Cortex of kidney (tissue), 1 donor: ENCODE measurements around the gene PALLD.
"Not testable (repeated sequence)": the region's sequence is repeated elsewhere in the genome, so short reads cannot be mapped to it uniquely, and the experiment has no call there.

Experiments used
- DNase-seq: peaks from one replicate; lab custom pipeline; 2025; lab: John Stamatoyannopoulos, UW

The PALLD gene

GRCh38 chr4:168677063-168677462, 180.2 kb downstream of the PALLD start:
- DNase-seq = no peak

GRCh38 chr4:168677879-168678278, 181.0 kb downstream of the PALLD start:
- DNase-seq = no peak

- DNase-seq = no peak
These were observed 182.0 kb downstream of the PALLD start for GRCh38 chr4:168678751-168679366.

GRCh38 chr4:168679397-168679796, 182.5 kb downstream of the PALLD start:
- no peak for DNase-seq

GRCh38 chr4:168679819-168680218, 183.0 kb downstream of the PALLD start:
- DNase-seq = no peak

GRCh38 chr4:168682898-168683500, 186.1 kb downstream of the PALLD start:
- DNase-seq = no peak

GRCh38 chr4:168683595-168683994, 186.7 kb downstream of the PALLD start:
- no peak for DNase-seq

- DNase-seq = no peak
These were observed 188.4 kb downstream of the PALLD start for GRCh38 chr4:168685136-168685809.

GRCh38 chr4:168688584-168688983, 191.7 kb downstream of the PALLD start:
- no peak for DNase-seq

- no peak for DNase-seq
These were observed 192.9 kb downstream of the PALLD start for GRCh38 chr4:168689791-168690190.

GRCh38 chr4:168690199-168690598, 193.3 kb downstream of the PALLD start:
- no peak for DNase-seq

- no peak for DNase-seq
These were observed 194.9 kb downstream of the PALLD start for GRCh38 chr4:168691631-168692369.

GRCh38 chr4:168693750-168694490, 197.1 kb downstream of the PALLD start:
- no peak for DNase-seq

- DNase-seq = no peak
These were observed 197.8 kb downstream of the PALLD start for GRCh38 chr4:168694667-168695066.

- no peak for DNase-seq
These were observed 198.4 kb downstream of the PALLD start for GRCh38 chr4:168695288-168695687.

- no peak for DNase-seq
These were observed 199.4 kb downstream of the PALLD start for GRCh38 chr4:168696280-168696679.

GRCh38 chr4:168696826-168697225, 200.0 kb downstream of the PALLD start:
- no peak for DNase-seq

- DNase-seq = no peak
These were observed 202.5 kb downstream of the PALLD start for GRCh38 chr4:168699224-168699878.

- DNase-seq = no peak
These were observed 204.2 kb downstream of the PALLD start for GRCh38 chr4:168701061-168701460.

- DNase-seq = not testable (repeated sequence)
These were observed 205.8 kb downstream of the PALLD start for GRCh38 chr4:168702581-168703087.

GRCh38 chr4:168705121-168705520, 208.3 kb downstream of the PALLD start:
- DNase-seq = no peak
